Neural cell (in vitro differentiated cells): ENCODE data around the gene TRIM5. TPM values are rescaled to one million over a fixed set of nuclear protein-coding genes. Genes with fewer than 3 reads are reported as not detected.

Experiments
- H2AFZ ChIP-seq: fragments of 200-600, 300-800 bp; sonication (generic), shearing (Covaris generic); 2 replicates; pipeline ENCODE4 v1.6.0; 2014; ENCODE audit warnings: low read depth, mild to moderate bottlenecking, antibody characterized with exemption, low read length, moderate library complexity
- H3F3A ChIP-seq: fragments of 200-600 bp; shearing (Covaris generic); 2 replicates; pipeline ENCODE4 v1.6.1; 2016; ENCODE audit warnings: mild to moderate bottlenecking, moderate library complexity, mixed read lengths, antibody characterized with exemption, low read length; ENCODE audit not compliant: insufficient read depth, poor library complexity, severe bottlenecking
- H3K27ac ChIP-seq: fragments of 200-600, 300-800 bp; sonication (generic), shearing (Covaris generic); 2 replicates; pipeline ENCODE4 v1.5.1; 2014; ENCODE audit warnings: mild to moderate bottlenecking, low read length, moderate library complexity
- H3K27me3 ChIP-seq: fragments of 300-800, 200-600 bp; sonication (generic), shearing (Covaris generic); 2 replicates; pipeline ENCODE4 v1.6.0; 2014; ENCODE audit warnings: mild to moderate bottlenecking, low read depth, low read length, moderate library complexity; ENCODE audit not compliant: insufficient read depth
- H3K36me3 ChIP-seq: fragments of 300-800, 200-600 bp; sonication (generic), shearing (Covaris generic); 2 replicates; pipeline ENCODE4 v1.5.1; 2014; ENCODE audit warnings: mild to moderate bottlenecking, antibody characterized with exemption, low read length, moderate library complexity; ENCODE audit not compliant: insufficient read depth
- H3K4me2 ChIP-seq: fragments of 300-800, 200-600 bp; sonication (generic), shearing (Covaris generic); 2 replicates; pipeline ENCODE4 v1.6.0; 2014; ENCODE audit warnings: mild to moderate bottlenecking, low read length
- H3K4me3 ChIP-seq: fragments of 300-800, 200-600 bp; sonication (generic), shearing (Covaris generic); 2 replicates; pipeline ENCODE4 v1.5.1; 2014; ENCODE audit warnings: mild to moderate bottlenecking, low read length, moderate library complexity
- H3K79me2 ChIP-seq: fragments of 200-600 bp; shearing (Covaris generic); replicated peaks from 2 replicates; pipeline ENCODE4 v1.6.0; 2014; ENCODE audit warnings: mild to moderate bottlenecking, low read length, moderate library complexity; ENCODE audit not compliant: insufficient read depth
- H3K9ac ChIP-seq: fragments of 300-800, 200-600 bp; sonication (generic), shearing (Covaris generic); 2 replicates; pipeline ENCODE4 v1.6.1; 2016; ENCODE audit warnings: mild to moderate bottlenecking, low read length, mixed read lengths
- H3K9me2 ChIP-seq: fragments of 200-600 bp; shearing (Covaris generic); 2 replicates; pipeline ENCODE4 v1.6.1; 2016; ENCODE audit warnings: mild to moderate bottlenecking, low read length, mixed read lengths; ENCODE audit not compliant: insufficient read depth
- H3K9me3 ChIP-seq: fragments of 200-600, 300-800 bp; sonication (generic), shearing (Covaris generic); 2 replicates; pipeline ENCODE4 v1.6.1; 2016; ENCODE audit warnings: mild to moderate bottlenecking, mixed run types, low read length, moderate library complexity, mixed read lengths
- H4K20me1 ChIP-seq: fragments of 200-600 bp; shearing (Covaris generic); 2 replicates; pipeline ENCODE4 v1.6.1; 2016; ENCODE audit warnings: mild to moderate bottlenecking, mixed run types; ENCODE audit not compliant: insufficient read depth
- CTCF ChIP-seq: fragments of 450-650 bp; IDR thresholded peaks from 2 replicates; pipeline ENCODE4 v1.5.1; 2014; ENCODE audit warnings: antibody characterized with exemption, mild to moderate bottlenecking, moderate library complexity; ENCODE audit not compliant: poor library complexity, severe bottlenecking
- EP300 ChIP-seq: fragments of 450-650 bp; conservative IDR thresholded peaks from 2 replicates; pipeline ENCODE4 v1.6.1; 2014; ENCODE audit warnings: antibody characterized with exemption, mild to moderate bottlenecking, moderate library complexity; ENCODE audit not compliant: poor library complexity, severe bottlenecking
- EZH2 ChIP-seq: fragments of 200-600, 300-800 bp; shearing (Covaris generic), sonication (generic); IDR thresholded peaks from 2 replicates; pipeline ENCODE4 v1.6.1; 2014; ENCODE audit warnings: antibody characterized with exemption, low read length, borderline replicate concordance, mild to moderate bottlenecking; ENCODE audit not compliant: insufficient read depth, poor library complexity, severe bottlenecking
- MXI1 ChIP-seq: fragments of 450-650 bp; conservative IDR thresholded peaks from 2 replicates; pipeline ENCODE4 v1.6.1; 2014; ENCODE audit warnings: antibody characterized with exemption, mild to moderate bottlenecking; ENCODE audit not compliant: poor library complexity, severe bottlenecking
- POLR2AphosphoS5 ChIP-seq: IDR thresholded peaks from 2 replicates; pipeline ENCODE4 v1.6.1; 2012
- RAD21 ChIP-seq: fragments of 450-650 bp; conservative IDR thresholded peaks from 2 replicates; pipeline ENCODE4 v1.6.1; 2014; ENCODE audit warnings: antibody characterized with exemption, mild to moderate bottlenecking, moderate library complexity
- REST ChIP-seq: IDR thresholded peaks from 2 replicates; pipeline ENCODE4 v1.6.1; 2012; ENCODE audit warnings: borderline replicate concordance
- SMC3 ChIP-seq: fragments of 450-650 bp; conservative IDR thresholded peaks from 2 replicates; pipeline ENCODE4 v1.6.1; 2014; ENCODE audit warnings: antibody characterized with exemption, mild to moderate bottlenecking, moderate library complexity; ENCODE audit not compliant: poor library complexity
- TAF1 ChIP-seq: IDR thresholded peaks from 2 replicates; pipeline ENCODE4 v1.6.1; 2012; ENCODE audit warnings: low read depth
- polyA plus RNA-seq: library from polyadenylated mRNA; depleted of rRNA; stranded (reverse); fragments of >200 nt; gene quantifications from 2 replicates; pipeline ENCODE4 v1.2.3, GENCODE V29; 2014

The TRIM5 gene
- polyA plus RNA-seq, 1 donor from 2014 or later = 2.0 TPM

GRCh38 chr11:5695580-5695979 lies 10.7 kb upstream of the TRIM5 start:
- TF ChIP-seq TAF1 (no peak), EZH2 (no peak), POLR2AphosphoS5 (no peak), CTCF (no peak), REST (no peak), MXI1 (no peak), EP300 (no peak), SMC3 (no peak), RAD21 (no peak)
- no peaks in the 10 kb centered on the region for H4K20me1 ChIP-seq
- H3K36me3 ChIP-seq = no peaks in the 10 kb centered on the region
- no peaks in the 10 kb centered on the region for H3K9me2 ChIP-seq
- no peak overlapping the region for H3K4me2 ChIP-seq
- no peaks in the 10 kb centered on the region for H3K27me3 ChIP-seq
- H2AFZ ChIP-seq = no peak overlapping the region
- no peak overlapping the region for H3K4me3 ChIP-seq
- H3F3A ChIP-seq = no peaks in the 10 kb centered on the region
- H3K27ac ChIP-seq = no peak overlapping the region
- H3K9me3 ChIP-seq = no peaks in the 10 kb centered on the region
- H3K79me2 ChIP-seq = no peaks in the 10 kb centered on the region
- no peak overlapping the region for H3K9ac ChIP-seq

- H3K36me3 ChIP-seq = no peaks in the 10 kb centered on the region
- H3F3A ChIP-seq = no peaks in the 10 kb centered on the region
- H3K79me2 ChIP-seq = no peaks in the 10 kb centered on the region
- no peaks in the 10 kb centered on the region for H3K9me2 ChIP-seq
- H3K9ac ChIP-seq = no peak overlapping the region
- H3K27ac ChIP-seq = no peak overlapping the region
- no peak overlapping the region for H3K4me3 ChIP-seq
- H3K27me3 ChIP-seq = no peaks in the 10 kb centered on the region
- H3K9me3 ChIP-seq = no peaks in the 10 kb centered on the region
- H4K20me1 ChIP-seq = no peaks in the 10 kb centered on the region
- no peak overlapping the region for H2AFZ ChIP-seq
- TF ChIP-seq POLR2AphosphoS5 = no peak
- no peak for TF ChIP-seq MXI1
- TF ChIP-seq CTCF = no peak
- no peak for TF ChIP-seq EP300
- TF ChIP-seq EZH2 = no peak
- TF ChIP-seq TAF1 = no peak
- no peak for TF ChIP-seq RAD21
- no peak for TF ChIP-seq REST
- TF ChIP-seq SMC3 = no peak
- H3K4me2 ChIP-seq = no peak overlapping the region
These were observed 9.8 kb upstream of the TRIM5 start for GRCh38 chr11:5694642-5695041.
